ENCODE data around the gene FBXO48. TPM values are rescaled to one million over a fixed set of nuclear protein-coding genes. Genes with fewer than 3 reads are reported as not detected.

FBXO48 gene
- total and polyA plus RNA-seq, 2 of the 8 experiments (the other 6 are each of a cell fraction or from before 2014, with no cell fraction given), result 1.1 to 1.5 TPM

DNA sequence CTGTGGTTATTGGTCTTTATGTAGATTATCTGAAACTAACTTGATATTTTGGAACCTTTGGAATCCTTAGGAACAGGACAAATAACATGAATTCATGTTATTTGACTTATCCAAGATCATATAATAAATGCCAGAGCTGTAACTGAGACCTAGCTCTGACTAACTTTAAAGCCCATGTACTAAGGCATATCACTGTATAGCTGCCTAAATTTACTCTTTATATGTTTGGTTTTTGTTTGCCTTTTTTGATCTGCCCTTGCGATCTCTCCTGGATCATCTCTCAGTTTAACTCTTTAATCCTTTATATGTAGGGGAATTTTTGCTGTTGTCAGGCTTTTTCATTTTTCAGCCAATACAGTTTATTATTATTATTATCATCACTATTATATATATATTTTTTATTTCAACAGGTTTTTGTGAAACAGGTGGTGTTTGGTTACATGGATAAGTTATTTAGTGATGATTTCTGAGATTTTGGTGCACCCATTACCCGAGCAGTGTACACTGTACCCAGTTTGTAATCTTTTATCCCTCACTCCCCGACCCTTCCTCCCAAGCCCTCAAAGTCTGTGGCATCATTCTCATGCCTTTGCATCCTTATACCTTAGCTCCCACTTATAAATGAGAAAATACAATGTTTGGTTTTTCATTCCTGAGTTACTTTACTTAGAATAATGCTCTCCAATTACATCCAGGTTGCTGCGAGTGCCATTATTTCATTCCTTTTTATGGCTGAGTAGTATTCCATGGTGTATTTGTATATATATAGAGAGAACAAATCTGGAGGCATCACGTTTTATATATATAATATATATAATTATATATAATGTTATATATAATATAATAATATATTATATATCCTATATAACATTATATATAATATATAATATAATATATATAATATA is 49.2 kb upstream of the FBXO48 start:
- CTCF ChIA-PET (ENCODE audit: partially characterized antibody), result interaction anchor here (1.0 kb wide), 1 partner anchor 240 kb away, joined by 3 read pairs; no protein-coding TSS in a partner anchor
- H3K27ac ChIP-seq (ENCODE audit: low read depth, low read length), result no peak overlapping the region
- H3K27me3 ChIP-seq (replicated peaks in 1 of 4; ENCODE audit: control insufficient read depth in 3 of 4, extremely low read depth in 1 of 4, insufficient read depth in 3 of 4, low read length in 3 of 4), result no peaks in the 10 kb centered on the region
- H4K91ac ChIP-seq (replicated peaks; ENCODE audit: insufficient read length, low read length), result no peak overlapping the region
- H3K9me3 ChIP-seq (ENCODE audit: insufficient read depth in 2 of 2, low read depth in 1 of 2, low read length in 1 of 2), result no peaks in the 10 kb centered on the region
- no peak overlapping the region for H4K8ac ChIP-seq (ENCODE audit: extremely low read depth, insufficient read depth, low read length)
- no peaks in the 10 kb centered on the region for H3K23me2 ChIP-seq (ENCODE audit: low read depth, low read length)
- H2BK12ac ChIP-seq (ENCODE audit: low read depth, low read length), result no peak overlapping the region
- no peak overlapping the region for H3K4me3 ChIP-seq (ENCODE audit: extremely low read depth in 1 of 4, insufficient read depth in 2 of 4, low read depth in 3 of 4, low read length in 4 of 4)
- no peak overlapping the region for H3K9ac ChIP-seq (replicated peaks in 1 of 4; ENCODE audit: extremely low read depth in 1 of 4, low read depth in 3 of 4, low read length in 3 of 4)
- DNase-seq (ENCODE audit: low read depth in 1 of 2, low spot score in 2 of 2), result no peak
- no peak overlapping the region for H2BK15ac ChIP-seq (ENCODE audit: low read length)
- no peak overlapping the region for H3K4me2 ChIP-seq (ENCODE audit: insufficient read depth in 1 of 2, low read depth in 2 of 2, low read length in 2 of 2)
- H3K23ac ChIP-seq (ENCODE audit: insufficient read length), result no peak overlapping the region
- POLR2A ChIA-PET (ENCODE audit: partially characterized antibody), result no interaction called here
- no peaks in the 10 kb centered on the region for H3K79me2 ChIP-seq (ENCODE audit: control insufficient read depth in 1 of 2, insufficient read depth in 2 of 2, low read length in 2 of 2)
- no peak overlapping the region for H3K56ac ChIP-seq (replicated peaks; ENCODE audit: insufficient read length, low read depth, low read length)
- no peak overlapping the region for H2AK5ac ChIP-seq (ENCODE audit: low read depth, low read length)
- H4K5ac ChIP-seq (ENCODE audit: insufficient read length, low read depth, low read length), result no peak overlapping the region
- H3K36me3 ChIP-seq (ENCODE audit: control insufficient read depth in 2 of 4, insufficient read depth in 4 of 4, low read length in 3 of 4), result no peaks in the 10 kb centered on the region
- no peaks in the 10 kb centered on the region for H4K20me1 ChIP-seq (replicated peaks in 1 of 2; ENCODE audit: control insufficient read depth in 1 of 2, insufficient read depth in 2 of 2, low read length in 2 of 2)
- WGBS, 2 experiments (ENCODE audit: extremely low coverage in 1 of 2, insufficient coverage in 1 of 2, insufficient read length in 1 of 2, insufficient replicate concordance in 2 of 2, low coverage in 1 of 2, low lambda C conversion rate in 2 of 2, missing lambda C conversion rate in 1 of 2), result 89% methylated on average over 5 of the region's 5 CpGs; no CpG with 5 or more reads in 1 of the 2 experiments
- FAIRE-seq, result no peak
- H3K18ac ChIP-seq (ENCODE audit: extremely low read depth, low read length), result no peak overlapping the region
- H2AFZ ChIP-seq (ENCODE audit: low read length), result no peak overlapping the region
- H2BK20ac ChIP-seq (ENCODE audit: low read length), result no peak overlapping the region
- no peaks in the 10 kb centered on the region for H3K79me1 ChIP-seq (ENCODE audit: low read depth, low read length)
- no peaks in the 10 kb centered on the region for H3K4me1 ChIP-seq (replicated peaks in 1 of 4; ENCODE audit: control insufficient read depth in 3 of 4, insufficient read depth in 4 of 4, low read length in 3 of 4)
- H3K4ac ChIP-seq (replicated peaks; ENCODE audit: insufficient read length, low read depth, low read length), result no peak overlapping the region
- no peak overlapping the region for H2BK120ac ChIP-seq (replicated peaks; ENCODE audit: low read depth, low read length)
- no peak overlapping the region for H3K14ac ChIP-seq (ENCODE audit: insufficient read length)
- no peak overlapping the region for H2BK5ac ChIP-seq (ENCODE audit: low read depth, low read length)
- no peak for TF ChIP-seq NRF1 (IDR thresholded peaks at IDR 0.05; ENCODE audit: low read depth, low read length)
- no peak for TF ChIP-seq CTBP2 (IDR thresholded peaks at IDR 0.05; ENCODE audit: borderline replicate concordance, insufficient read depth, insufficient read length, low read length)
- no peak for TF ChIP-seq MAFK (IDR thresholded peaks at IDR 0.05; ENCODE audit: low read depth, low read length)
- TF ChIP-seq GTF2F1 (IDR thresholded peaks at IDR 0.05; ENCODE audit: borderline replicate concordance, low read depth, low read length), result no peak
- no peak for TF ChIP-seq HDAC2 (IDR thresholded peaks at IDR 0.05; ENCODE audit: borderline replicate concordance in 1 of 2, low read depth in 2 of 2, low read length in 2 of 2)
- TF ChIP-seq RAD21 (IDR thresholded peaks at IDR 0.05 in 1 of 2, conservative IDR thresholded peaks at IDR 0.05 in 1 of 2; ENCODE audit: low read depth in 2 of 2, low read length in 2 of 2), result no peak
- no peak for TF ChIP-seq SIN3A (conservative IDR thresholded peaks at IDR 0.05 in 1 of 2, IDR thresholded peaks at IDR 0.05 in 1 of 2; ENCODE audit: low read depth in 1 of 2, low read length in 2 of 2)
- no peak for TF ChIP-seq TCF12 (IDR thresholded peaks at IDR 0.05; ENCODE audit: low read depth, low read length)
- no peak for TF ChIP-seq CREB1 (IDR thresholded peaks at IDR 0.05)
- no peak for TF ChIP-seq EGR1 (IDR thresholded peaks at IDR 0.05; ENCODE audit: borderline replicate concordance, low read depth, low read length)
- TF ChIP-seq EP300 (IDR thresholded peaks at IDR 0.05; ENCODE audit: borderline replicate concordance in 1 of 2, low read depth in 2 of 2, low read length in 2 of 2), result no peak
